Peyer's patch (tissue), 4 donors: Measurements from ENCODE around the gene TCAF1. TPM values are rescaled to one million over a fixed set of nuclear protein-coding genes. Genes with fewer than 3 reads are reported as not detected.

ENCODE experiments used
- DNase-seq, 3 donors: peaks; one replicate each; pipeline ENCODE4 v3.0.0-alpha.2; 2017 to 2019
- H3K27ac ChIP-seq, 4 donors: fragments of 200-600 bp; sonication (generic); one replicate each; pipeline ENCODE4 v1.5.1; 2016 to 2019
- H3K27me3 ChIP-seq, 2 donors: fragments of 200-600 bp; sonication (generic); one replicate each; pipeline ENCODE4 v1.5.1; 2019
- H3K36me3 ChIP-seq, 3 donors: fragments of 200-600 bp; sonication (generic); one replicate each; pipeline ENCODE4 v1.5.1; 2016 to 2019
- H3K4me1 ChIP-seq, 4 donors: fragments of 200-600 bp; sonication (generic); one replicate each; pipeline ENCODE4 v1.5.1; 2016 to 2019
- H3K4me3 ChIP-seq, 4 donors: fragments of 200-600 bp; sonication (generic); 1 replicate in 3 of 4; 2 replicates in 1 of 4; pipeline ENCODE4 v1.5.1; 2016 to 2019; ENCODE audit warnings: mild to moderate bottlenecking in 1 of 4
- H3K9me3 ChIP-seq, 4 donors: fragments of 200-600 bp; sonication (generic); one replicate each; pipeline ENCODE4 v1.5.1; 2016 to 2019; ENCODE audit warnings: mild to moderate bottlenecking in 1 of 4
- CTCF ChIP-seq, 6 experiments: fragments of 450-650 bp in 4 of 6; fragments of 200-600 bp in 2 of 6; sonication (generic) in 1 of 6; IDR thresholded peaks; one replicate each; pipeline ENCODE4 v1.5.1; 2017 to 2019; ENCODE audit warnings: antibody characterized with exemption in 6 of 6, mild to moderate bottlenecking in 3 of 6, moderate library complexity in 1 of 6
- POLR2A ChIP-seq, 2 donors: fragments of 450-650 bp; IDR thresholded peaks; one replicate each; pipeline ENCODE4 v1.5.1; 2017; ENCODE audit warnings: antibody characterized with exemption in 2 of 2, mild to moderate bottlenecking in 2 of 2, moderate library complexity in 2 of 2
- total RNA-seq, 4 donors: library from RNA; depleted of rRNA; stranded (reverse); fragments of >200 nt; gene quantifications; one replicate each; pipeline ENCODE4 v1.1.0, GENCODE V29; 2016

TCAF1 gene
- total RNA-seq, 4 donors from 2014 or later = 21.8 to 33.8 (median 24.4) TPM

- no peak overlapping the region for H3K4me3 ChIP-seq
- no peaks in the 10 kb centered on the region for H3K27me3 ChIP-seq
- no peaks in the 10 kb centered on the region for H3K9me3 ChIP-seq
- no peaks in the 10 kb centered on the region for H3K4me1 ChIP-seq
- H3K27ac ChIP-seq = no peak overlapping the region
- no peak for DNase-seq
- peak in 4 of 6 experiments; percentile 24 to 42 (median 40) for TF ChIP-seq CTCF (IDR thresholded peaks at IDR 0.05)
- TF ChIP-seq POLR2A (IDR thresholded peaks at IDR 0.05) = no peak
- H3K36me3 ChIP-seq = no peaks in the 10 kb centered on the region
Measured at GRCh38 chr7:143892527-143893300, 9.3 kb downstream of the TCAF1 start.

- Histone ChIP-seq H3K4me1 (no peaks in the 10 kb centered on the region), H3K36me3 (no peaks in the 10 kb centered on the region)
- TF ChIP-seq POLR2A (IDR thresholded peaks at IDR 0.05) (no peak), CTCF (IDR thresholded peaks at IDR 0.05) (no peak)
Measured at GRCh38 chr7:143891457-143891856, 10.5 kb downstream of the TCAF1 start.

GRCh38 chr7:143890558-143890957, 11.4 kb downstream of the TCAF1 start:
- Histone ChIP-seq H3K27me3 (no peaks in the 10 kb centered on the region), H3K4me1 (no peaks in the 10 kb centered on the region), H3K9me3 (no peaks in the 10 kb centered on the region), H3K36me3 (no peaks in the 10 kb centered on the region), H3K4me3 (no peak overlapping the region), H3K27ac (no peak overlapping the region)
- DNase-seq = no peak
- no peak for TF ChIP-seq CTCF (IDR thresholded peaks at IDR 0.05)
- TF ChIP-seq POLR2A (IDR thresholded peaks at IDR 0.05) = no peak

More at GRCh38 chr7:143891457-143891856, 10.5 kb downstream of the TCAF1 start:
- H3K27ac ChIP-seq = no peak overlapping the region
- no peaks in the 10 kb centered on the region for H3K27me3 ChIP-seq
- no peak for DNase-seq
- no peaks in the 10 kb centered on the region for H3K9me3 ChIP-seq
- no peak overlapping the region for H3K4me3 ChIP-seq

- no peak for DNase-seq
- no peak overlapping the region for H3K27ac ChIP-seq
- no peaks in the 10 kb centered on the region for H3K36me3 ChIP-seq
- no peak for TF ChIP-seq POLR2A (IDR thresholded peaks at IDR 0.05)
- no peak for TF ChIP-seq CTCF (IDR thresholded peaks at IDR 0.05)
- H3K27me3 ChIP-seq = no peaks in the 10 kb centered on the region
- no peak overlapping the region for H3K4me3 ChIP-seq
- H3K4me1 ChIP-seq = no peaks in the 10 kb centered on the region
- no peaks in the 10 kb centered on the region for H3K9me3 ChIP-seq
Measured at GRCh38 chr7:143889068-143889467, 12.9 kb downstream of the TCAF1 start.

GRCh38 chr7:143886826-143887477, 15.0 kb downstream of the TCAF1 start:
- no peak overlapping the region for H3K4me3 ChIP-seq
- no peaks in the 10 kb centered on the region for H3K36me3 ChIP-seq
- TF ChIP-seq POLR2A (IDR thresholded peaks at IDR 0.05) (no peak), CTCF (IDR thresholded peaks at IDR 0.05) (no peak)
- no peak overlapping the region for H3K27ac ChIP-seq
- no peaks in the 10 kb centered on the region for H3K9me3 ChIP-seq
- no peak for DNase-seq
- H3K27me3 ChIP-seq = no peaks in the 10 kb centered on the region
- peaks cover 0 to 6% (median 0%) of the 10 kb centered on the region in 4 donors for H3K4me1 ChIP-seq
